ENCODE measurements around the gene NAT8L.

Gene NAT8L

DNA sequence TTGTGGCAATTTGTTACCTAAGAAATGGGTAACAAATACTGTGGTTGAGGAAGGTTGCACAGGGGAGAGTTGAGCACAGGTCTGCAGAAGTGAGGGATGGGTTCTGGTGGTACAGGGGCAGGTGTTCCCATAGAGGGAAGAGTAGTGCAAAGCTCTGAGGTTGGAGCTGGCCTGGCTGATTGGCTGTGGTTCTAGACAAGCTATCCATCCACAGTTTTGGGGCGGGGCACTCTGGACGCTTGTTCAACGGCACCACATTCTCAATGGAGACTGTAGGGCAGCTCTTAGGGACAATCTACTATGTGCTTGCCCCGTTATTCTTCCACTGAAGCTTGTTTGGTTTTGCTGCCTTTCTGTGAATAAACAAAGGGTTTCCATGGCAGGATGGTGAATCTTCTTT, 35.4 kb downstream of the NAT8L start:
- no peak for DNase-seq (ENCODE audit: low read depth in 2 of 2)

DNA sequence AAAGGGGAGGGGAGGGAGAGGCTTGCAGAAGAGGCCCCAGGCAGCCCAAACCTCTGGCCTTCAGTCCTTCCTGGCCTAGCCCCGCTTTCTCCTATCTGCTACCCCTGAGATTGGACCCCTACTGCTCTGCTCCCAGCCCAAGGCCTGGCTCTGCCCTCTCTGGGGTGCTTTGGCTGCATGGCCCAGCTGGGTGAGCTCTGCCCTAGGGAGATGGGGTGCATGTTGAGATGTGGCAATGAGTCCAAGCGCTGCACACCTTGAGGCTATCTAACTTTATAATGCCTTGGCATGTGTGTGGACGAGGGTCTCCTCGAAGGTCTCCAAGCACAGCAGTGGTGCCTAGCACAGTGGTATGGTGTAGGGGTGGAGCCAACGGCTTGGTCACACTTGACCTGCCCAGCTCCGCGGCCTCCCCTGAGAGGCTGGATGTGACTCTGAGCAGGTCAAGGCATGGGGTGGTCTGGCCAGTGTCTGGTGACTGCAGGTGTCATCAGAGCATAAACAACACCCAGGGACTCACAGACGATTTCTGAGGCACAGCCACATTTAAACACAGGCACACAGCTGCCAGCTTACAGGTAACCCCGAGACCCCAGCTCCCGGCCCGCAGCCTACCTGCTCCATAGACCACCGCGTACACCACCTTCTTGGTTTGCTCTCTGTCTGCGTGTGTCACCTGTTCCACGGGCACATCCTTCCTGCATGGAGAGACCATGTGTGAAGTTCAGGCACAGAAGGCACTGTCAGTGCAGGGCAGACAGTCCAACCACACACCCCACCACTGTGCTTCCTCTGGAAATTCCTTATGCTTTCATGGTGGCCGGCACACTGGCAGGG, 36.3 kb downstream of the NAT8L start:
- DNase-seq (ENCODE audit: low read depth in 2 of 2) = no peak

DNA sequence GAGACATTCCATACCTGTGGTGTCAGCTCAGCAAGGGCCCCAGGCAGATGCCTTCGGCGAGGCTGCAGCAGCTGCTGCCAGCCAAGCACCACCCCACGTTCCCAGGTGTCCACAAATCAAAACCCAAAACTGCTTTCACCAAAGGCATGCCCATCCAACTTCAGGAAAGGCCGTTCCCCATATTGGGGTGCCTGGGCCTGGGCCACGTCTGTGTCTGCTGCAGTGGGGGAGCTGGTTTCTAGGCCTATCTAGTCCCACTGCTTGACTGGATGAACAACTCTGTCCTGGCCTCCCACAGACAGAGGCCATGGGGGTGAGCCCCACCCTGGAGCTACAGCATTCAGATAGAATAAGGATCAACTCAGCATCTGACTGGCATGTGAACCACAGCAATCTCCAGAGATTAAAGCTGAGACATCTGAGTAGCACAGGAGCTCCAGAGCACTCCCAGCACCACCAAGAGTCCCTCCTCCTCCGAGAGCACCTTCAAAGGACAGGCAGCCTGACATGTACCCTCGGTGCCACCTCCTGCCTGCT, 37.0 kb downstream of the NAT8L start:
- DNase-seq (ENCODE audit: low read depth in 2 of 2) = no peak

DNA sequence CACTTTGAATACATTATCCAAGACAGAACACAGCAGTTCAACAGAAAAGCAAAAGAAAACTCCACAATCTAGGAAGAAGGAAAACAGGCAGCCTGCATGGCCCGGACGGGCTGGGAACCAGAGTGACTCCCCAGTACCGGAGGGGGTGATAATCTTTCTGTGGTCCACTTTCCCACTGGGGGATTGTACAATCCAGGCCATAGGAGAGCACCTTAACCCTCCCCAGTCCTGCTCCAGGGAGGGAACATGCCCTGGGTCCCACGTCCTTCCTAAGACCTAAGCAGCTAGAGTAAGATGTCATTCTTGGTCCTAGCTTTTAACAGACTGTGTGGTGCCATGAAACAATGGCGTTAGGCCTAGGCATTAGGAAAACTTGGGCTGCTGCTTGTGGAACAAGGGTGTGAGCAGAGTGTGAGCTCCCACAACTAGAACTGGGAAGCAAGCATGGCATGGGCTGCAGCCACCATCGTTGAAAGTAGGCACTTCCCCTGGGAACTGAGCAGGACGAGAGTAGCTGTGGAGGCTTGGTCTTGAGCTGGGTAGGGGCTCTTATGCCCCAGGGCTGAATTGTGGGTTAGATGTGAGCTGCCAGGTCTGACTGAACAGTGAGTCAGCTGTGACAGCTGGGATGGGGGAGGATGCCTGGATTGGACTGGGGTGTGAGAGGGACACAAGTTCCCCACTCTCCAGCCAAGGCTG, 42.4 kb downstream of the NAT8L start:
- DNase-seq (ENCODE audit: low read depth in 2 of 2) = no peak

DNA sequence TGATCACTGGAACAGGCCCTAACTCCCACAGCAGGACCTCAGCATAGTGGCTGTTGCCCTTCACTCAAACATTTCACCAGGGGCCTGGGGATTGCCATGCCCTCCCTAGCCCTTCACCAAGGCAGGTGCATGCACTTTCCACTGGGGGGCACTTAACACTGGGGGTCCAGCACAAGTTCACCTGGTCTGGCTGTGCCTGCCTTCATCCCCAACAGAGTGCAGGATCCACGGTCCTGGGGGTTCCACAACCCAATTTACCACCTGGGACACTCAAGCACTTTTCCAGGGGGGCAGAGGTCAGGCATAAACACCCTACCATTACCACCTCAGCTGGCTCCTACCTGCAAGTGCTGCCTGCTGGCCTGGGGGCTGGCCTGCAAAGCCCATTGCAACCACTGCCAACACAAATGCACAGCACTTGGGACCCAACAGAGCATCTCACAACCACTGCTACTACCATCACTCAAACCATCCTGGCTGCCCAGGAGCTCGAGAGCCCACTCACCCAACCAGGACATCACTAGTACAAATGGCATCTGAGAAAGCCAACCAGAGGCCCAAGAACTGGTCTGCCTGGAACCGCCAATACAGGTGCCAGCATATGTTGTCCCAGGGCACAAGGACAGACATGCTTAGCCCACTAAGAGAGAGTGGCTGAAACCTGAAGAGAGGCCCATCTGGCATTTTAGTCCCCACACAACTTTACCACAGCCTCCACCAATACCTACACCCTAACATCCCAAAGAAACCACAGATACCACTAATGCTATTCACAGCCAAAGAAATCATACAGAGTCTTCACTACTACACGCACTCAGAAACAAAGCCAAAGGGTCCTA, 43.1 kb downstream of the NAT8L start:
- DNase-seq (ENCODE audit: low read depth in 2 of 2) = no peak

DNA sequence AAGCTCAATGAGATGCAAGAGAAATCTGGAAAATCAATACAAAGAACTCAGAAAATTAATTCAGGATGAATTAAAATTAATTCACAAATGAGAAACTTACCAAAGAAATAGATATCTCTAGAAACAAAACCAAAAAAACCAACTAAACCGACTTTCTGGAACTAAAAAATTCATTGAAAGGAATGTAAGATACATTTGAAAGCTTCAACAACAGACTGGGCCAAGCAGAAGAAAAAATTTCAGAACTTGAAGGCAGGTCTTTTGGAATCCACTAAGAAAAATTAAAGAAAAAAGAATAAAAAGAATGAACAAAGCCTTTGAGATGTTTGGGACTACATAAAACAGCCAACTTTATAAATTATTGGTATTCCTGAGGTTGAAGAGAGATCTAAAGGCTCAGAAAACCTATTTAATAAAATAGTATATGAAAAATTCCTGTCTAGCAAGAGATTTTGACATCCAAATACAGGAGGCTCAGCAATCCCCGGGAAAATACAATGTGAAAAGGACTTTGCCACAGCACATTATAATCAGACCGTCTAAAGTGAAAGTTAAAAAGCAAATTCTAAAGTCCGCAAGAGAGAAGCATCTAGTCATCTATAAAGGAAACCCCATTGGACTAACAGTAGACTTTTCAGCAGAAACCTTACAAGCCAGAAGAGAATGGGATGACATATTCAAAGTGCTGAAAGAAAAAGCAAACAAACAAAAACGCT, 44.2 kb downstream of the NAT8L start:
- DNase-seq (ENCODE audit: low read depth in 2 of 2) = no peak

DNA sequence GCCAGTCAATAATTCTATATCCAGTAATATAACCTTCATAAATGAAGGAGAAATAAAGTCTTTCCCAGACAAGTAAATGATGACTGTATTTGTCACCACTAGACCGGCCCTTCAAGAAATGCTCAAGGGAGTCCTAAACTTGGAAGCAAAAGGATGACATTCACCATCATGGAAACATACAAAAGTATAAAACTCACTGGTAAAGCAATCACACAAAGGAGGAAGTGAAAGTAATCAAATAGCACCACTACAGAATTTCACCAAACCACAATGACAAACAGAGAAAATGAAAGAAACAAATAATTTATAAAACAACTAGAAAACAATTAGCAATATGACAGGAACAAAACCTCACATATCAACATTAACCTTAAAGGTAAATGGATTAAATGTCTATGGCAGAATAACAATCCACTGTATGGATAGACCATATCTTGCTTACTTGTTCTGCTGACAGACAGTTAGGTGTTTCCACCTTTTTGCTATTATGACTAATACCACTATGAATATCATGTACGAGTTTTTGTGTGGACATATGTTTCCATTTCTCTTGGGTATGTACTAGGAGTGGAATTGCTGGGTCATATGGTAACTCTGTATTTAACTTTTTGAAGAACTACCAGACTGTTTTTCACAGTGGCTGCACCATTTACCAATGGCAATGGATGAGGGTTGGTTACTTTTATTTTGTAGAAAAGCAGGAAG, 44.9 kb downstream of the NAT8L start:
- DNase-seq (ENCODE audit: low read depth in 2 of 2) = no peak

DNA sequence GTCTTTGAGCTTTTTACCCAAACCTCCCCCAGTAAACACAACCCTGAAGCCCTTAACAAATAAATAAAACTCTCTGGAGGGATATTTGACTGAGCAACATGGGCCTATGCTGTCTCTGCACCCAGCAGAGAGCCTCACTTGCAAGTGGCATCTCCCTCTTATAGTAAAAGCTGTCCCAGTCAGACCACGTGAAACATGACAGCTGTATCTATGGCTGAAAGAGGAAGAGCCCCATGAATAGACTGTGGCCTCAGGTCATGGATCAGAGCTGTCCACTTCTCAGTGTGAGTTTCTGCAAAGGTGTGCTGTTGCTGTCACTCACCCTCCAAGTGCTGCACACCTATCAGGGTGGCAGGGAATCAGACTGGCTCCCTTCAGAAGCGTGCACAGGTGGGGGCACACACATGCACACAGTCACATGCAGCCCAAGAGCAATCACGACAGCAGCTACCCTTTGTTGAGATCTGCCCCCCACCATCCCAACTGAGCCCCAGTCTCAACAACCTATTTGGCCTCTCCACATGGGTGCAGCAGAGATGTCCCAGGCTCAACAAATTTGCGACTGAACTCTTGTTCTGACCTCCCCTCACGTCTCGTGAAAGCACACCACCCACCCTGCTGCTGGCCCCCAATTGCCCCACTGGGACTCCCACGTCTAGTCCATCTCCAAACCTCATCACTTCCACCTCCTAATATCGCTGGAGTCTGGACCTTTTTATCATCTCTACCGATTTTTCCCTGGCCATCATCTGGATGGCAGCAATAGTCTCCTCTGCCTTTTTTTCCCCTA, 45.6 kb downstream of the NAT8L start:
- no peak for DNase-seq (ENCODE audit: low read depth in 2 of 2)

DNA sequence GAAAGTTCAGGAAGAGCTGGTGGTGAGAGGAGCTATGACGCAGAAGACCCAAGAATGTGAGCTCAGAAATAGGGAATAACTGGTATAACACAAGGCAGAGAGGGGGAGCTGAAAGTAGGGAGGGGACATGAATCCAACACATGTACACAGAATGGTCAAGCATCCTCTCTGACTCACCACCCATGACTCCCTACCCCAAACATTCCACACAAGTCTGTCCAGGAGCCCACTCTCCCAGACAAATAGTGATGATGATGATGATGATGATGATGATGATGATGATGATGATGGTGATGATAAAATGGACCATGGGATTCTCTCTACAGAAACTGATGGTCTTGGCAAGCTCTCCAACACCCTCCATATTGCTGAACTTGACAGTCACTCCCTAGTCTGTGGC, 46.4 kb downstream of the NAT8L start:
- no peak for DNase-seq (ENCODE audit: low read depth in 2 of 2)

DNA sequence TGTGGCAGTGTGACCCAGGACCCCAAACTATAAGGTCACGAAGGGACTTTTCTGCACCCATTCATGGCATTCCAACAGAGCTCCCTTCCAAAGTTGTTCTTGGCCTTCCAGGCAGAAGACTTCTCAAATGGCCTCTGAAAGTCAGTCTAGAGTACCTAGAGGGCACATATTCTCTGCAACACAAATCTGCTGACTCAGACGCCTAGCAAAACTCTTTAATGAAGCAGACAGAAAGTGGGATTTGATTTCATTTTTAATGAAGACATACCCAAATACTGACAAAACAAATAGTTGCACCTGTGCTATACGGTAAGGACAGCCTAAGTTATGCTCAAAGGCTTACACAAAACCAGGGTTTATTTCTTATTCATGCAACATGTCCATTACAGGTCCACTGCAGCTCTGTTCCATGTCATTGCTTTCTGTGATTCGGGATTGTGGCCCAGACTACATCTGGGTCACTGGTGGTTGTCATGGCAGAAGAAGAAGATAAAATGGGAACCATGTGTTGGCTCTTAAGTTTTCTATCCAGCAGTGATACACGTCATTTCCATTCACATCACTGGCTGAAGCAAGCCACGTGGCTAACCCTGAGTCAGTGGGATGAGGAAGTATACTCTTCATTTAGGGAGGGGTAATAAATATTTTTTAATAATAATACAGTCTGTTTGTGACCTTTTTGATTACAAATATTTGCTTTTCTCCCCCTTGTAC, 57.7 kb downstream of the NAT8L start:
- DNase-seq (ENCODE audit: low read depth in 2 of 2) = no peak
